CD14-positive monocyte (primary cell): ENCODE data around the gene SCN9A. TPM values are rescaled to one million over a fixed set of nuclear protein-coding genes. Genes with fewer than 3 reads are reported as not detected.

Experiments used
- DNase-seq, 3 donors: peaks; one replicate each; pipeline ENCODE4 v3.0.0-alpha.2; 2011 to 2022
- H2AFZ ChIP-seq: 2 replicates; pipeline ENCODE4 v1.6.0; 2012; ENCODE audit warnings: mild to moderate bottlenecking, low read depth, low read length, inconsistent platforms; ENCODE audit not compliant: insufficient read depth, poor library complexity, severe bottlenecking
- H3K27ac ChIP-seq, 2 donors: 1 replicate in 1 of 2; 2 replicates in 1 of 2; pipeline ENCODE4 v1.5.1; 2012 to 2013; ENCODE audit warnings: low read length in 2 of 2, control low read depth in 1 of 2, inconsistent platforms in 1 of 2, low read depth in 1 of 2, mild to moderate bottlenecking in 1 of 2
- H3K27me3 ChIP-seq, 2 donors: one replicate each; pipeline versions ENCODE4 v1.6.0 to v1.6.1; 2011 to 2013; ENCODE audit warnings: low read length in 2 of 2; ENCODE audit not compliant: control insufficient read depth in 2 of 2, insufficient read depth in 2 of 2
- H3K36me3 ChIP-seq, 2 donors: replicated peaks in 1 of 2; 1 replicate in 1 of 2; 2 replicates in 1 of 2; pipeline versions ENCODE4 v1.5.1 to v1.6.1; 2012 to 2013; ENCODE audit warnings: low read length in 2 of 2, control low read depth in 1 of 2, inconsistent platforms in 1 of 2, mild to moderate bottlenecking in 1 of 2; ENCODE audit not compliant: insufficient read depth in 2 of 2, control insufficient read depth in 1 of 2
- H3K4me1 ChIP-seq, 2 donors: 1 replicate in 1 of 2; 2 replicates in 1 of 2; pipeline versions ENCODE4 v1.5.1 to v1.6.1; 2012 to 2013; ENCODE audit warnings: low read length in 2 of 2, control low read depth in 1 of 2, inconsistent platforms in 1 of 2, mild to moderate bottlenecking in 1 of 2, moderate library complexity in 1 of 2; ENCODE audit not compliant: insufficient read depth in 2 of 2, control insufficient read depth in 1 of 2
- H3K4me2 ChIP-seq: replicated peaks from 2 replicates; pipeline ENCODE3; 2012; ENCODE audit warnings: low read length, moderate library complexity, mild to moderate bottlenecking; ENCODE audit not compliant: poor library complexity, severe bottlenecking; ENCODE audit errors: extremely low read depth
- H3K4me3 ChIP-seq, 3 experiments: fragments of 200-600 bp in 1 of 3; sonication (generic) in 1 of 3; replicated peaks in 1 of 3; 1 replicate in 2 of 3; 2 replicates in 1 of 3; pipeline ENCODE4 v1.5.1; 2011 to 2013; ENCODE audit warnings: low read length in 3 of 3, mild to moderate bottlenecking in 3 of 3, control low read depth in 2 of 3, low read depth in 2 of 3, inconsistent platforms in 1 of 3, moderate library complexity in 1 of 3
- H3K79me2 ChIP-seq: 2 replicates; pipeline ENCODE4 v1.6.0; 2012; ENCODE audit warnings: mild to moderate bottlenecking, control low read depth, inconsistent platforms, low read length, moderate library complexity; ENCODE audit not compliant: insufficient read depth
- H3K9ac ChIP-seq: 2 replicates; pipeline ENCODE4 v1.6.0; 2017; ENCODE audit warnings: low read length, mild to moderate bottlenecking; ENCODE audit not compliant: insufficient read depth, poor library complexity, severe bottlenecking
- H3K9me3 ChIP-seq, 2 donors: replicated peaks in 1 of 2; 1 replicate in 1 of 2; 2 replicates in 1 of 2; pipeline versions ENCODE4 v1.5.1 to v1.6.1; 2012 to 2013; ENCODE audit warnings: low read length in 2 of 2, control low read depth in 1 of 2; ENCODE audit not compliant: control insufficient read depth in 1 of 2, insufficient read depth in 1 of 2
- H4K20me1 ChIP-seq: 2 replicates; pipeline ENCODE4 v1.6.0; 2012; ENCODE audit warnings: mild to moderate bottlenecking, low read length, control low read depth, moderate library complexity; ENCODE audit not compliant: insufficient read depth
- H3K27ac Mint-ChIP-seq, 7 donors: one replicate each; pipeline ENCODE4 v1.8.0; 2020; ENCODE audit warnings: mild to moderate bottlenecking in 7 of 7, mixed read lengths in 7 of 7, moderate library complexity in 6 of 7, inconsistent platforms in 2 of 7
- H3K27me3 Mint-ChIP-seq, 3 donors: one replicate each; pipeline ENCODE4 v1.8.0; 2021 to 2022; ENCODE audit warnings: low read depth in 3 of 3, mild to moderate bottlenecking in 3 of 3, mixed read lengths in 3 of 3, moderate library complexity in 3 of 3, inconsistent platforms in 1 of 3
- H3K36me3 Mint-ChIP-seq, 2 donors: one replicate each; pipeline ENCODE4 v1.8.0; 2020; ENCODE audit warnings: mixed read lengths in 2 of 2, inconsistent platforms in 1 of 2, mild to moderate bottlenecking in 1 of 2
- H3K4me1 Mint-ChIP-seq: one replicate; pipeline ENCODE4 v1.8.0; 2020; ENCODE audit warnings: mild to moderate bottlenecking, mixed read lengths
- H3K4me3 Mint-ChIP-seq, 2 donors: one replicate each; pipeline ENCODE4 v1.8.0; 2020; ENCODE audit warnings: mild to moderate bottlenecking in 2 of 2, mixed read lengths in 2 of 2, moderate library complexity in 1 of 2
- H3K9me3 Mint-ChIP-seq, 7 donors: one replicate each; pipeline ENCODE4 v1.8.0; 2020 to 2022; ENCODE audit warnings: mixed read lengths in 7 of 7, mild to moderate bottlenecking in 6 of 7, moderate library complexity in 6 of 7, inconsistent platforms in 2 of 7
- CTCF ChIP-seq: fragments of 200-600 bp; IDR thresholded peaks from one replicate; pipeline ENCODE4 v1.8.0; 2022; ENCODE audit warnings: antibody characterized with exemption, mild to moderate bottlenecking
- WGBS: methylation state at CpG from one replicate; pipeline ENCODE4 v1.1.5; 2013; ENCODE audit warnings: missing lambda C conversion rate; ENCODE audit not compliant: insufficient coverage; 5-methylcytosine and 5-hydroxymethylcytosine counted together
- intact Hi-C, 2 donors: fragments of 100-400 bp; cut with micrococcal nuclease; formaldehyde crosslinking; loops; one replicate each; pipeline versions ENCODE4 v1.15.0 to v1.15.1; 2023
- polyA plus RNA-seq, 3 donors: library from polyadenylated mRNA; depleted of rRNA in 1 of 3; unstranded in 2 of 3; stranded (reverse) in 1 of 3; fragments of 300-500 nt in 2 of 3; fragments of >200 nt in 1 of 3; fragmentation: Illumina TruSeq in 2 of 3; gene quantifications; 1 replicate in 2 of 3; 2 replicates in 1 of 3; pipeline ENCODE4 v1.2.3, GENCODE V29; 2012 to 2021

SCN9A gene
- polyA plus RNA-seq, 3 donors, result 0.24 to 0.67 (median 0.26) TPM

GRCh38 chr2:166328147-166328546, 47.6 kb downstream of the SCN9A start:
- Histone ChIP-seq H4K20me1 (no peaks in the 10 kb centered on the region), H3K79me2 (no peaks in the 10 kb centered on the region), H3K36me3 (no peaks in the 10 kb centered on the region), H3K4me1 (no peaks in the 10 kb centered on the region), H3K4me2 (no peak overlapping the region), H3K27ac (no peak overlapping the region), H2AFZ (no peak overlapping the region), H3K27me3 (no peaks in the 10 kb centered on the region), H3K4me3 (no peak overlapping the region), H3K9me3 (no peaks in the 10 kb centered on the region), H3K9ac (no peak overlapping the region)
- Mint-ChIP-seq H3K9me3 (no peaks in the 10 kb centered on the region), H3K27ac (no peak overlapping the region), H3K27me3 (peaks cover 0 to 1% (median 0%) of the 10 kb centered on the region in 3 donors), H3K4me3 (no peak overlapping the region), H3K36me3 (no peaks in the 10 kb centered on the region), H3K4me1 (no peaks in the 10 kb centered on the region)
- intact Hi-C loops, result no loop called here
- DNase-seq, result no peak
- TF ChIP-seq CTCF, result no peak
- WGBS, result no CpG with 5 or more reads among the region's 3 CpGs

GRCh38 chr2:166321076-166321475, 54.7 kb downstream of the SCN9A start:
- no peaks in the 10 kb centered on the region for H3K4me1 Mint-ChIP-seq
- no peaks in the 10 kb centered on the region for H3K4me1 ChIP-seq
- H3K27ac ChIP-seq, result no peak overlapping the region
- no peaks in the 10 kb centered on the region for H3K27me3 ChIP-seq
- no peaks in the 10 kb centered on the region for H3K9me3 Mint-ChIP-seq
- H4K20me1 ChIP-seq, result no peaks in the 10 kb centered on the region
- no peaks in the 10 kb centered on the region for H3K79me2 ChIP-seq
- H3K9ac ChIP-seq, result no peak overlapping the region
- H3K27ac Mint-ChIP-seq, result no peak overlapping the region
- DNase-seq, result no peak
- WGBS, result no CpG with 5 or more reads among the region's 3 CpGs
- intact Hi-C loops, result no loop called here
- H3K4me3 Mint-ChIP-seq, result no peak overlapping the region
- no peak overlapping the region for H2AFZ ChIP-seq
- H3K36me3 ChIP-seq, result no peaks in the 10 kb centered on the region
- no peak overlapping the region for H3K4me2 ChIP-seq
- H3K9me3 ChIP-seq, result no peaks in the 10 kb centered on the region
- H3K4me3 ChIP-seq, result no peak overlapping the region
- H3K27me3 Mint-ChIP-seq, result no peaks in the 10 kb centered on the region
- H3K36me3 Mint-ChIP-seq, result no peaks in the 10 kb centered on the region
- no peak for TF ChIP-seq CTCF
